Mononuclear cell (primary cell): ENCODE measurements around the gene GIGYF2. TPM values are rescaled to one million over a fixed set of nuclear protein-coding genes. Genes with fewer than 3 reads are reported as not detected.

Experiments used
- H3K27me3 ChIP-seq: 2 replicates; pipeline ENCODE4 v1.6.0; 2011; ENCODE audit warnings: low read length, control low read depth; ENCODE audit not compliant: insufficient read depth
- H3K4me1 ChIP-seq: 2 replicates; pipeline ENCODE4 v1.5.1; 2011; ENCODE audit warnings: mild to moderate bottlenecking, low read length, control low read depth; ENCODE audit not compliant: insufficient read depth
- H3K4me3 ChIP-seq: 2 replicates; pipeline ENCODE4 v1.5.1; 2011; ENCODE audit warnings: mild to moderate bottlenecking, low read length, moderate library complexity
- H3K9me3 ChIP-seq: 2 replicates; pipeline ENCODE4 v1.5.1; 2011; ENCODE audit warnings: low read depth, mild to moderate bottlenecking, control low read depth, low read length
- total RNA-seq: library from RNA; depleted of rRNA; stranded (reverse); fragments of >200 nt; gene quantifications from one replicate; pipeline ENCODE4 v1.2.3, GENCODE V29; 2012

GIGYF2 gene
- total RNA-seq, 1 donor, result 59.7 TPM

GRCh38 chr2:232795920-232796319, 98.8 kb downstream of the GIGYF2 start:
- H3K4me3 ChIP-seq, result no peak overlapping the region
- no peaks in the 10 kb centered on the region for H3K27me3 ChIP-seq
- H3K4me1 ChIP-seq, result no peaks in the 10 kb centered on the region
- H3K9me3 ChIP-seq, result no peaks in the 10 kb centered on the region

DNA sequence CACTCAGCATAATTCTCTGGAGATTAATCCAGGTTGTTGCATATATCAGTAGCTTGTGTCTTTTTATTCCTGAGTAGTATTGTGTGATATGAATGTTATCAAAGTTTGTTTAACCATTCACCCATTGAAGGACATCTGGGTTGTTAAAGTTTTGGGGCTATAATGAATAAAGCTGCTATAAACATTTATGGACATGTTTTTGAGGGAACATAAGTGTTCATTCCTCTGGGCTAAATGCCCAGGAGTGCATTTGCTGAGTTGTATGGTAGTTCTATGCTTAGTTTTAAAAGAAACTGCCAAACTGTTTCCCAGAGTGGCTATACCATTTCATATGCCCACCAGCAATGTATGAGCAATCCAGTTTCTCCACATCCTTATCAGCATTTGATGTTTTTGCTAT, 101.1 kb downstream of the GIGYF2 start:
- peaks cover 10% of the 10 kb centered on the region for H3K9me3 ChIP-seq
- H3K4me1 ChIP-seq, result no peaks in the 10 kb centered on the region
- H3K4me3 ChIP-seq, result no peak overlapping the region
- H3K27me3 ChIP-seq, result no peaks in the 10 kb centered on the region

- H3K9me3 ChIP-seq, result peaks cover 10% of the 10 kb centered on the region
- H3K27me3 ChIP-seq, result no peaks in the 10 kb centered on the region
- no peaks in the 10 kb centered on the region for H3K4me1 ChIP-seq
- no peak overlapping the region for H3K4me3 ChIP-seq
Measured at GRCh38 chr2:232800166-232800565, 103.0 kb downstream of the GIGYF2 start.

- Histone ChIP-seq H3K4me1 (no peaks in the 10 kb centered on the region), H3K9me3 (peaks cover 10% of the 10 kb centered on the region), H3K27me3 (no peaks in the 10 kb centered on the region), H3K4me3 (no peak overlapping the region)
Measured at GRCh38 chr2:232802091-232802490, 105.0 kb downstream of the GIGYF2 start.

GRCh38 chr2:232809349-232810124, 112.4 kb downstream of the GIGYF2 start:
- no peaks in the 10 kb centered on the region for H3K27me3 ChIP-seq
- H3K9me3 ChIP-seq, result no peaks in the 10 kb centered on the region
- no peaks in the 10 kb centered on the region for H3K4me1 ChIP-seq
- no peak overlapping the region for H3K4me3 ChIP-seq

DNA sequence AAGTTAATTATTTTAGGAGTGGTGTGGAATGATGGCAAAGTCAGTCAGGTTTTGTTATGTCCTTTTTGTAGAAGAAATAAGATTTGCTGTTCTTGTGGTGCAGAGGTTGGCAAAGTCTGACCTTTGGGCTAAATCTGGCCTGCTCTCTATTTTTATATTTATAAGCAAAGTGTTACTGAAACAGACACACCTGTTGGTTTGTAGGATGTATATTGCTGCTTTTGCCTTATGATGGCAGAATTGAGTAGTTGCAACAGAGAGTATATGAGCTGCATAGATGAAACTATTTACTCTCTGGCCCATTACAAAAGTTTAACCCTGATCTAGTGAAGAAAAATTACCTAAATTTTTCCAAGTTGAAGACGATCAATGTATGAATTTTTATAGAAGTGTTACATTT, 113.3 kb downstream of the GIGYF2 start:
- Histone ChIP-seq H3K4me1 (no peaks in the 10 kb centered on the region), H3K27me3 (no peaks in the 10 kb centered on the region), H3K4me3 (no peak overlapping the region), H3K9me3 (no peaks in the 10 kb centered on the region)

DNA sequence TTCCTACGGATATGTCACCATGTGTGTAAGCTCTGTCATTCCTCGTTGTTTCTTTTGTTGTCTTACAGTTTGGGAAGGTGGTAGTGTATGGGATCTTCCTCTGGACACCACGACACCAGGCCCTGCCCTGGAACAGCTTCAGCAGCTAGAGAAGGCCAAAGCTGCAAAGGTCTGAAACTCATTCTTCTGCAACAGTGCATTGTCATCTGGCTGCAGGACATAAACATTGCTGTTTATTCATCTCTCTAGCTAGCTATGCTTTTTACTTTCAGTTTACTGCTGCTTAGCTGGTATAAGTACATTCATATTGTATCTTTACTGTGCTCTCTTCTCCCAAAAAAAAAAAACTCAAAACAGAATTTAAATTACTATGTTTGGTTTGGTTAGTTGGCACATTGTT, 118.4 kb downstream of the GIGYF2 start:
- no peaks in the 10 kb centered on the region for H3K27me3 ChIP-seq

DNA sequence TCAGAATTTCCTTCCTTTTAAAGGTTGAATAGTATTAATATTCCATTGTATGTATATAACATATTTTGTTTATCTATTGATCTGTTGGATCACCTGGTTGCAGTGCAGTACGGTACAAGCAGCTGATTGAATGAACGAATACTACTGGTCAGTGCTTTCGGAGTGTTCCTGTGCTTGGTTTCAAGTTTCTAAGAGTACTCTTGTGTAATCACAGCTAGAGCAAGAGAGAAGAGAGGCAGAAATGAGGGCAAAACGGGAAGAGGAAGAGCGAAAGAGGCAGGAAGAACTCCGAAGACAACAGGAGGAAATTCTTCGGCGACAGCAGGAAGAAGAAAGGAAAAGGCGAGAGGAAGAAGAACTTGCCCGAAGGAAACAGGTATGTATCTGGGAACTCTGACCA, 119.5 kb downstream of the GIGYF2 start:
- Histone ChIP-seq H3K27me3 (no peaks in the 10 kb centered on the region), H3K4me1 (peaks cover 9% of the 10 kb centered on the region), H3K4me3 (no peak overlapping the region), H3K9me3 (no peaks in the 10 kb centered on the region)

More for the DNA sequence above, 118.4 kb downstream of the GIGYF2 start:
- H3K4me1 ChIP-seq, result peaks cover 9% of the 10 kb centered on the region
- H3K4me3 ChIP-seq, result no peak overlapping the region
- no peaks in the 10 kb centered on the region for H3K9me3 ChIP-seq

- Histone ChIP-seq H3K27me3 (no peaks in the 10 kb centered on the region), H3K4me1 (peaks cover 9% of the 10 kb centered on the region), H3K4me3 (no peak overlapping the region), H3K9me3 (no peaks in the 10 kb centered on the region)
Measured at GRCh38 chr2:232817756-232818155, 120.6 kb downstream of the GIGYF2 start.

DNA sequence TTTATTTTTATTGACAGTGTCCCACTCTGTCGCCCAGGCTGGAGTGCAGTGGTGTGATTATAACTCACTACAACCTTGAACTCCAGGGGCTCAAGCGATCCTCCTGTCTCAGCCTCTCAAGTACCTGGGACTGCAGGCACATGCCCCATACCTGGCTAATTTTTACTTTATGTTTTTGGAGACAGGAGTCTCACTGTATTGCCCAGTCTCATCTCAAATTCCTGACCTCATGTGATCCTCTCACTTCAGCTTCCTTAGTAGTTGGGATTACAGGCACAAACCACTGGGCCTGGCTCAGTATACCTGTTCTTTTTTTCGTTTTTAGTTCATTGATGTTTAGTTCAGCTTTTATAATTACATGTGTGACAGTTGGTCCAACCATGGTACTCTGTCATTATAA, 132.9 kb downstream of the GIGYF2 start:
- H3K9me3 ChIP-seq, result no peaks in the 10 kb centered on the region
- no peaks in the 10 kb centered on the region for H3K27me3 ChIP-seq
- no peak overlapping the region for H3K4me3 ChIP-seq
- H3K4me1 ChIP-seq, result no peaks in the 10 kb centered on the region

DNA sequence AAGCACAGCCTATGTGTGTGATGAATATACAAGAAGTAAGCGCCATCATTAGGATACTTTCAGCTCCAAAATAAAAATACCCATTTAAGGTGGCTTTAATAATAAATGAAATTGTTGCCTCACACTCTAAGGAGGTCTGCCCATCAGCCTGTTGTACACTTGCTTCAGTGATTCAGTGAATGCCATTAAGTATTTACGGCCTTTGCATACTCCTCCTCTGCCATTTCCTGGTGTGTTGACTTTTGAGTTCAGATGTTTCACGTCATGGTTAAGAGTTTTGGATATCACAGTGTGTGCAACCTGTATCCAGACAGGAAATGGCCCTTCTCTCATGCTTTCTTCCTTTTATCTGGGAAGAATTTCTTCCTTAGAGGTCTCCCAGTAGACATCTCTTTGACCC, 134.4 kb downstream of the GIGYF2 start:
- no peaks in the 10 kb centered on the region for H3K4me1 ChIP-seq
- no peak overlapping the region for H3K4me3 ChIP-seq
- no peaks in the 10 kb centered on the region for H3K9me3 ChIP-seq
- no peaks in the 10 kb centered on the region for H3K27me3 ChIP-seq

GRCh38 chr2:232833830-232834229, 136.7 kb downstream of the GIGYF2 start:
- H3K9me3 ChIP-seq, result no peaks in the 10 kb centered on the region
- H3K4me3 ChIP-seq, result no peak overlapping the region
- peaks cover 21% of the 10 kb centered on the region for H3K4me1 ChIP-seq
- no peaks in the 10 kb centered on the region for H3K27me3 ChIP-seq

- H3K4me1 ChIP-seq, result peaks cover 38% of the 10 kb centered on the region
- H3K27me3 ChIP-seq, result no peaks in the 10 kb centered on the region
- H3K4me3 ChIP-seq, result no peak overlapping the region
- no peaks in the 10 kb centered on the region for H3K9me3 ChIP-seq
Measured at GRCh38 chr2:232835687-232836208, 138.6 kb downstream of the GIGYF2 start.

DNA sequence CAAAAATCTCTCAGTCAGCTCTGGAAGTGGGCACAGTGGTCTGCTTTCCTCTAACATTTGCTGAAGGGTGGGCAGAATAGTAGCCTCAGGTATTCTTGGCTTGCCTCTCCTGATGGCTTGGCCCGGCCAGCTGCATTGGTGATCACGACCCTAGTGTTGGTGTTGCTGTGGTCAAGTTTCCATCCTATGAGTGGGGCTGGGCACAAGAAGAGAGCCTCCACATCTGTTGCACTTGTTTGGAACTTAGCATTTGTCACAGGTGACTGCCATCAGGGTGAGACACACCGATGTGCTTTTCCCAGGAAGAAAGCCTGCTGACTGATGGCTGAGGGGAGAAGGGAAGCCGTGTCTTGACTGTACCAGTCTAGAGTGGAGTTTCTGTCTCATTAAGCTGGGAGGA, 139.8 kb downstream of the GIGYF2 start:
- Histone ChIP-seq H3K27me3 (no peaks in the 10 kb centered on the region), H3K4me3 (no peak overlapping the region), H3K9me3 (no peaks in the 10 kb centered on the region), H3K4me1 (peaks cover 38% of the 10 kb centered on the region)

- Histone ChIP-seq H3K27me3 (no peaks in the 10 kb centered on the region), H3K9me3 (no peaks in the 10 kb centered on the region), H3K4me3 (no peak overlapping the region), H3K4me1 (peaks cover 38% of the 10 kb centered on the region)
Measured at GRCh38 chr2:232838406-232838874, 141.3 kb downstream of the GIGYF2 start.
